MM.1S (cell line): ENCODE data around the gene PIEZO2.

Experiments used
- DNase-seq: peaks from one replicate; pipeline ENCODE4 v3.0.0-alpha.2; 2015
- H2AFZ ChIP-seq: fragments of 300-600 bp; sonication (generic); 2 replicates; pipeline ENCODE4 v1.6.0; 2016; ENCODE audit warnings: antibody characterized with exemption, low read length
- H3F3A ChIP-seq: fragments of 300-600 bp; sonication (generic); 2 replicates; pipeline ENCODE4 v1.6.1; 2016; ENCODE audit warnings: mild to moderate bottlenecking, antibody characterized with exemption, low read length, moderate library complexity, mixed read lengths; ENCODE audit not compliant: insufficient read depth
- H3K27ac ChIP-seq: fragments of 300-600 bp; sonication (generic); 2 replicates; pipeline ENCODE4 v1.5.1; 2016; ENCODE audit warnings: mild to moderate bottlenecking, low read length
- H3K27me3 ChIP-seq: fragments of 300-600 bp; sonication (generic); replicated peaks from 2 replicates; pipeline ENCODE4 v1.6.0; 2016; ENCODE audit warnings: low read length; ENCODE audit not compliant: insufficient read depth
- H3K36me3 ChIP-seq: fragments of 300-600 bp; sonication (generic); replicated peaks from 2 replicates; pipeline ENCODE4 v1.6.1; 2016; ENCODE audit warnings: mild to moderate bottlenecking, low read length, mixed read lengths; ENCODE audit not compliant: insufficient read depth
- H3K4me1 ChIP-seq: fragments of 300-600 bp; sonication (generic); 2 replicates; pipeline ENCODE4 v1.6.1; 2016; ENCODE audit warnings: low read length, mixed read lengths
- H3K4me2 ChIP-seq: fragments of 300-600 bp; sonication (generic); 2 replicates; pipeline ENCODE4 v1.6.0; 2016; ENCODE audit warnings: low read depth, low read length
- H3K4me3 ChIP-seq: fragments of 300-600 bp; sonication (generic); 2 replicates; pipeline ENCODE4 v1.5.1; 2016; ENCODE audit warnings: low read length, mixed read lengths
- H3K79me2 ChIP-seq: fragments of 300-600 bp; sonication (generic); 2 replicates; pipeline ENCODE4 v1.6.1; 2016; ENCODE audit warnings: mixed run types, low read length, mixed read lengths
- H3K9ac ChIP-seq: fragments of 300-600 bp; sonication (generic); 2 replicates; pipeline ENCODE4 v1.6.1; 2016; ENCODE audit warnings: low read length, mixed read lengths
- H3K9me2 ChIP-seq: fragments of 300-600 bp; sonication (generic); replicated peaks from 2 replicates; pipeline ENCODE4 v1.6.1; 2016; ENCODE audit warnings: mild to moderate bottlenecking, low read length, mixed read lengths; ENCODE audit not compliant: insufficient read depth
- H3K9me3 ChIP-seq: fragments of 300-600 bp; sonication (generic); replicated peaks from 2 replicates; pipeline ENCODE4 v1.6.1; 2016; ENCODE audit warnings: mild to moderate bottlenecking, low read length, mixed read lengths; ENCODE audit not compliant: insufficient read depth
- H4K20me1 ChIP-seq: fragments of 300-600 bp; sonication (generic); 2 replicates; pipeline ENCODE4 v1.6.1; 2016; ENCODE audit warnings: mild to moderate bottlenecking, low read length, moderate library complexity, mixed read lengths; ENCODE audit not compliant: insufficient read depth
- EZH2 ChIP-seq: fragments of 300-600 bp; sonication (generic); optimal IDR thresholded peaks from 2 replicates; pipeline ENCODE3; 2017; ENCODE audit warnings: low read depth, mild to moderate bottlenecking, antibody characterized with exemption, low read length, mixed read lengths
- EZH2phosphoT487 ChIP-seq: fragments of 300-600 bp; sonication (generic); IDR thresholded peaks from 2 replicates; pipeline ENCODE4 v1.6.1; 2018; ENCODE audit warnings: antibody characterized with exemption, low read length
- TF ChIP-seq, protein P1 (sequence below): fragments of 300-600 bp; sonication (generic); IDR thresholded peaks from 2 replicates; pipeline ENCODE4 v1.5.1; 2016; ENCODE audit warnings: antibody characterized with exemption, low read length, mixed read lengths

PIEZO2 gene

DNA sequence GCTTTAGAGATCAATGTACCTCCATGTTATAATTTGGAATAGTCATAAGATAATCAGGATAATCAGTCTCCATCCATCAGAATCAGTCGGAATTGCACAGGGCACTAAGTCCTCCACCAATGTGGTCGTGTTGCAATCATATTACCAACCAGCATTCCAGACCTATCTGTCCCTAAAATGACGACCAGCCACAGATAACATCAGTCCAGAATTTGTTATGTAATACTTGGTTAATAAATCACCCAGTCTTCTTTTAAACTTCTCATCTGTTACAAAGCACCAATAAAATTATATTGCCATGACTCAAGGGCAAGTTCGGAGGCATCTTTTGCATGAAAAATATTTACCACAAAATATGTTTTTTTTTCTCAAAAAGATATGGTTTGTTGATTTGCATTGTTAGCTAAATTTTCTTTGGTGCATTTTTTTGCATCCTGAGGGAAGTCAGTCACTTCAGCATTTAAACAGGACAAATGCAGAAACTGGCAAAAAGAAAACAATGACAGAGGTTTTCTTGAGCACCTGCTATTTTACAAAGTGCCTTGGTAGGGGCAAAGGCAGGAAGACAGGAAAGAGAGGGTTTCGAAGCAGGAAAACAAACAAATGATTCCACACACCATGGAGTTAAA lies 29.3 kb downstream of the PIEZO2 start:
- TF ChIP-seq, protein P1, sequence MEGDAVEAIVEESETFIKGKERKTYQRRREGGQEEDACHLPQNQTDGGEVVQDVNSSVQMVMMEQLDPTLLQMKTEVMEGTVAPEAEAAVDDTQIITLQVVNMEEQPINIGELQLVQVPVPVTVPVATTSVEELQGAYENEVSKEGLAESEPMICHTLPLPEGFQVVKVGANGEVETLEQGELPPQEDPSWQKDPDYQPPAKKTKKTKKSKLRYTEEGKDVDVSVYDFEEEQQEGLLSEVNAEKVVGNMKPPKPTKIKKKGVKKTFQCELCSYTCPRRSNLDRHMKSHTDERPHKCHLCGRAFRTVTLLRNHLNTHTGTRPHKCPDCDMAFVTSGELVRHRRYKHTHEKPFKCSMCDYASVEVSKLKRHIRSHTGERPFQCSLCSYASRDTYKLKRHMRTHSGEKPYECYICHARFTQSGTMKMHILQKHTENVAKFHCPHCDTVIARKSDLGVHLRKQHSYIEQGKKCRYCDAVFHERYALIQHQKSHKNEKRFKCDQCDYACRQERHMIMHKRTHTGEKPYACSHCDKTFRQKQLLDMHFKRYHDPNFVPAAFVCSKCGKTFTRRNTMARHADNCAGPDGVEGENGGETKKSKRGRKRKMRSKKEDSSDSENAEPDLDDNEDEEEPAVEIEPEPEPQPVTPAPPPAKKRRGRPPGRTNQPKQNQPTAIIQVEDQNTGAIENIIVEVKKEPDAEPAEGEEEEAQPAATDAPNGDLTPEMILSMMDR = no peak
- no peak for TF ChIP-seq EZH2phosphoT487
- TF ChIP-seq EZH2 = no peak

DNA sequence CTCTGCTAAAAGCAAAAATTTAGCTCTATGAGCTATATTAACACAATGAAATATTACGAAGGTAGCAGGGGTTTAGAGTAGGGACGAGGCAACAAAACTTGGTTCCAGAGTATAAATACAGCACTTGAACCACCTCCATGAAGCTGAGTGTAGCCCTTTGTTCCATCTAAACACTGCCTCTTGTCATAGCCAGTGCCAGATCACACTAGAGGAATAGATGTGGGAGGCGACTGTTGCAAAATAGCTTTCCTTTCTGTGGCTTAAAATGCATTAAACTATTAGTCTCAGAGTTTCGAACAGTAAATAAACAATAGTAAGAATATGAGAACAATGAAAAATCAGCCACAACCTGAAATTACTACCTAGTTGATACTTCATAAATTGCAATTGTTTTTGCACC lies 29.8 kb downstream of the PIEZO2 start:
- H3K4me2 ChIP-seq = no peak overlapping the region
- no peak for DNase-seq

More for the DNA sequence above, 29.3 kb downstream of the PIEZO2 start:
- no peak overlapping the region for H3K4me3 ChIP-seq
- no peaks in the 10 kb centered on the region for H3F3A ChIP-seq
- H3K79me2 ChIP-seq = no peaks in the 10 kb centered on the region
- no peak overlapping the region for H3K27ac ChIP-seq
- H3K36me3 ChIP-seq = no peaks in the 10 kb centered on the region
- no peak overlapping the region for H2AFZ ChIP-seq
- no peak overlapping the region for H3K9ac ChIP-seq
- no peaks in the 10 kb centered on the region for H4K20me1 ChIP-seq
- no peak for DNase-seq
- H3K9me2 ChIP-seq = no peaks in the 10 kb centered on the region
- H3K27me3 ChIP-seq = no peaks in the 10 kb centered on the region
- no peaks in the 10 kb centered on the region for H3K4me1 ChIP-seq
- no peaks in the 10 kb centered on the region for H3K9me3 ChIP-seq
- no peak overlapping the region for H3K4me2 ChIP-seq

DNA sequence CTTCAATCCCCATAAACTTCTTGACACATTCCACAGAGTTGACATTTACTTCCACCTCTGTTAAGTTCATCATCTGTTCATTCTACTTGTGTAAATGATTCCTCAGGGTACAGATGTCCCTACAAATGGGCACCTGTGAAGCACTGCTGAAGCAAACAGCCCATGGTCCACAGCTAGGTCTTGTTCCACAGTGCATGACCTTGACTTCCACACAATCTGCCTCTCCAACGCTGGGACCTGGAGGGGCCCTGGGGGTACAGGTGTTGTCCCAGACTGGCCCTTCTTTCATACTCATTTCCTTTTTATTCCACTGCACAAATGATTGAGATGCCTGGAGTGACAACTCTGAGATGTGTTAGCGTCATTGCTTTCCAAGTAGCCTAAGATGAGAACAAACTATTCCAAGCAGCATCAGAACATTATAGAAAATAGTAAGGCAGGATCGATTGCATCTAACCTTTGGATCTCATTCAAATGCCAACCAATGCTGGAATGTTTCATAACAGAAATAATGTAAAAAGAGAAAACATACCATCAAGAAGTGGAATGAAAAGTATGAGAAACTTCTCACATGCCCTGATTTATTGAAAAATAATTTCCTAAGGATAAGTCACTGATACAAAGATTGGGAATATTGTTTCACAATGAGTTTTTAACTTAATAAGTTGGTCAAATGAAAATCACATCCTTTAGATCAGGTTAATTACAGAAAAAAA lies 31.2 kb downstream of the PIEZO2 start:
- Histone ChIP-seq H3K4me1 (no peaks in the 10 kb centered on the region), H3K4me2 (no peak overlapping the region), H3F3A (no peaks in the 10 kb centered on the region), H3K36me3 (no peaks in the 10 kb centered on the region), H3K79me2 (no peaks in the 10 kb centered on the region), H3K9ac (no peak overlapping the region), H2AFZ (no peak overlapping the region), H3K9me3 (no peaks in the 10 kb centered on the region), H3K27ac (no peak overlapping the region), H3K9me2 (no peaks in the 10 kb centered on the region), H3K27me3 (no peaks in the 10 kb centered on the region), H4K20me1 (no peaks in the 10 kb centered on the region), H3K4me3 (no peak overlapping the region)
- DNase-seq = no peak
- TF ChIP-seq, protein P1 = no peak
- TF ChIP-seq EZH2phosphoT487 (no peak), EZH2 (no peak)

More for the DNA sequence above, 29.8 kb downstream of the PIEZO2 start:
- Histone ChIP-seq H3F3A (no peaks in the 10 kb centered on the region), H3K9ac (no peak overlapping the region), H3K9me2 (no peaks in the 10 kb centered on the region), H3K9me3 (no peaks in the 10 kb centered on the region), H3K4me1 (no peaks in the 10 kb centered on the region), H2AFZ (no peak overlapping the region), H3K36me3 (no peaks in the 10 kb centered on the region), H3K27me3 (no peaks in the 10 kb centered on the region), H3K4me3 (no peak overlapping the region), H4K20me1 (no peaks in the 10 kb centered on the region), H3K27ac (no peak overlapping the region), H3K79me2 (no peaks in the 10 kb centered on the region)
- TF ChIP-seq EZH2 (no peak), EZH2phosphoT487 (no peak)
- TF ChIP-seq, protein P1 = no peak
